ENCODE results near the gene LAMB4.

The LAMB4 gene

DNA sequence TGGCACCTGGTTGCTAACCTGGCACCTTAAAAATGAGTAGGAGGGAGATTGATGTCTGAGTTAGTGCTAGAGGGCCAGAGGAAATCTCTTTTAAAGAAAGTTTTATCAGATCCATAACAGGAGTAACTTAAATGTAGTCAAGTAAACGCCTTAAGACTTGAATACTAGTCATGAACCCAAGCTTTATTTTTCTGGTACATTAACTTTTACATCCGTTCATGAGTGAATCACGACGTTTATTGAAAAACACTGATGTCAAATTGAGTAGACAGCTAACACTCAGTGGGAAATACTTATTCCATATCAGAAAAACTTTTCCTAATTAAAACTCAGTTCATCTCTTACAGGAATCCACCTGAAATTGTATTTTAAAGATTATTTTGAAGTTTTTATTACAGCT lies 120.3 kb downstream of the LAMB4 start:
- H3K9me3 ChIP-seq, result no peaks in the 10 kb centered on the region
- TF ChIP-seq, protein P1, sequence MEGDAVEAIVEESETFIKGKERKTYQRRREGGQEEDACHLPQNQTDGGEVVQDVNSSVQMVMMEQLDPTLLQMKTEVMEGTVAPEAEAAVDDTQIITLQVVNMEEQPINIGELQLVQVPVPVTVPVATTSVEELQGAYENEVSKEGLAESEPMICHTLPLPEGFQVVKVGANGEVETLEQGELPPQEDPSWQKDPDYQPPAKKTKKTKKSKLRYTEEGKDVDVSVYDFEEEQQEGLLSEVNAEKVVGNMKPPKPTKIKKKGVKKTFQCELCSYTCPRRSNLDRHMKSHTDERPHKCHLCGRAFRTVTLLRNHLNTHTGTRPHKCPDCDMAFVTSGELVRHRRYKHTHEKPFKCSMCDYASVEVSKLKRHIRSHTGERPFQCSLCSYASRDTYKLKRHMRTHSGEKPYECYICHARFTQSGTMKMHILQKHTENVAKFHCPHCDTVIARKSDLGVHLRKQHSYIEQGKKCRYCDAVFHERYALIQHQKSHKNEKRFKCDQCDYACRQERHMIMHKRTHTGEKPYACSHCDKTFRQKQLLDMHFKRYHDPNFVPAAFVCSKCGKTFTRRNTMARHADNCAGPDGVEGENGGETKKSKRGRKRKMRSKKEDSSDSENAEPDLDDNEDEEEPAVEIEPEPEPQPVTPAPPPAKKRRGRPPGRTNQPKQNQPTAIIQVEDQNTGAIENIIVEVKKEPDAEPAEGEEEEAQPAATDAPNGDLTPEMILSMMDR (IDR thresholded peaks at IDR 0.05), result no peak
- H3K4me3 ChIP-seq (ENCODE audit: low read depth in 1 of 2, low read length in 1 of 2), result no peak overlapping the region
- no peak overlapping the region for H3K27ac ChIP-seq
- H3K36me3 ChIP-seq, result no peaks in the 10 kb centered on the region
- H3K27me3 ChIP-seq, result peaks cover 82% of the 10 kb centered on the region
- H3K4me1 ChIP-seq (ENCODE audit: control insufficient read depth in 1 of 2, insufficient read depth in 1 of 2, low read depth in 1 of 2, low read length in 1 of 2), result no peaks in the 10 kb centered on the region

DNA sequence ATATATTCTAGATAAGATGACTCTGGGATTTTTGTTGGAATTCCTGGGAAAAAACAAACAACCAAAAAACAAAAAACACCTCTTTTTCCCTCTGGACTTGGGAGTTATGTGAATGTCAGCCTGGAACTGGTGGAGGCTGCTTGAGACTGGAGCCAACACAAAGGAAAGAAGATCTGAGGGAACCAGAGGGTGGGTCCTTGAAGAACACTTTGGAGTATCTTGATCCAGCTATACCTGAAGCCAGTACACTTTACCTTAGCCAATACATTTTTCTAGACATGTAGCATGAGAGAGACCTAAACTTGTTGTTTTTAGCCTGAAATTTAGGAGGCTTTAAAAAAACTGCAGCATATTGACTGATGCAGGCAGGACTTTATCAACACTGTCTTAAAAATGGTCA lies 121.3 kb downstream of the LAMB4 start:
- TF ChIP-seq, protein P1 (IDR thresholded peaks at IDR 0.05), result no peak
- no peak overlapping the region for H3K4me3 ChIP-seq (ENCODE audit: low read depth in 1 of 2, low read length in 1 of 2)
- peaks cover 93% of the 10 kb centered on the region for H3K27me3 ChIP-seq
- no peaks in the 10 kb centered on the region for H3K36me3 ChIP-seq
- no peak overlapping the region for H3K27ac ChIP-seq
- no peaks in the 10 kb centered on the region for H3K9me3 ChIP-seq
- H3K4me1 ChIP-seq (ENCODE audit: control insufficient read depth in 1 of 2, insufficient read depth in 1 of 2, low read depth in 1 of 2, low read length in 1 of 2), result no peaks in the 10 kb centered on the region

DNA sequence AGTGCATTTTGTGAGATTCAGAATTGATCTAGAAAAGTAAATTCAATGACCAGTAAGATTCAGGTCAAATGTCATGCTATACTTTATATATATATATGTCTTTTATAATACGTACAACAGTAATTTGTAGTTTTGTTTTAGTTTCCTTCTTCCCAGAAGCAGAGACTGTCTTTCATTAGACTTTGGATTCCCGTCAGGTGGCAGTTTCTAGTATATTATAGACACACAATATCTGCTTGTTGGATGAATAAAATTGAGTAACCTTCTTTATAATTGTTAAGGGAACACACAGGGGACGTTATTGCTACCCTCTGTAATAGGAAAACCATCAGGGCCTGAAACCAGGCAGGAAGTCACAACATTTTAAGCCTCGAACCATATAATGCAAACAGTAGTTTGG lies 121.9 kb downstream of the LAMB4 start:
- H3K27me3 ChIP-seq, result peaks cover 94% of the 10 kb centered on the region
- H3K4me1 ChIP-seq (ENCODE audit: control insufficient read depth in 1 of 2, insufficient read depth in 1 of 2, low read depth in 1 of 2, low read length in 1 of 2), result peaks cover 1 to 5% of the 10 kb centered on the region in 2 experiments
- H3K36me3 ChIP-seq, result no peaks in the 10 kb centered on the region
- H3K27ac ChIP-seq, result no peak overlapping the region
- no peak overlapping the region for H3K4me3 ChIP-seq (ENCODE audit: low read depth in 1 of 2, low read length in 1 of 2)
- H3K9me3 ChIP-seq, result no peaks in the 10 kb centered on the region
- TF ChIP-seq, protein P1 (IDR thresholded peaks at IDR 0.05), result no peak

DNA sequence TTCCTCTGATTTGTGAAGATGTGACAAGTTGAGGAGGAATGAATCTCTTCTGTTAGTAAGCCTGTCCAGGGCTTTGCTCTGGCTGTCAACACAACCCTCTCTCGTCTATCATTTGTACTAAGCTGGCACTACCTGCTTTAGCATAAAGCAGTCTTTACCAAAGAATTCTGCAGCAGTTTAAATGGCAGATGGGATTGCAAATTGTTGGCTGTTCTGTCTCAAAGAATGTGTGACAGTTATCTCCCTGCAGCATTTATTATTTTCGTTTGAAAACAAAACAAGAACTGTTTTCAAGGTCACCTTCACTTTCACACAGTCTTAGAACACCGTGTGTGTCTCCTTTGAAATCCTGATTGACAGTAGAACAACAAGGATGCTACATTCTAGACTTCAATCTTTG lies 122.4 kb downstream of the LAMB4 start:
- Histone ChIP-seq H3K9me3 (no peaks in the 10 kb centered on the region), H3K36me3 (no peaks in the 10 kb centered on the region), H3K4me1 (ENCODE audit: control insufficient read depth in 1 of 2, insufficient read depth in 1 of 2, low read depth in 1 of 2, low read length in 1 of 2) (peaks cover 6 to 10% of the 10 kb centered on the region in 2 experiments), H3K27me3 (peaks cover 94% of the 10 kb centered on the region), H3K4me3 (ENCODE audit: low read depth in 1 of 2, low read length in 1 of 2) (no peak overlapping the region), H3K27ac (no peak overlapping the region)
- TF ChIP-seq, protein P1 (IDR thresholded peaks at IDR 0.05), result no peak

DNA sequence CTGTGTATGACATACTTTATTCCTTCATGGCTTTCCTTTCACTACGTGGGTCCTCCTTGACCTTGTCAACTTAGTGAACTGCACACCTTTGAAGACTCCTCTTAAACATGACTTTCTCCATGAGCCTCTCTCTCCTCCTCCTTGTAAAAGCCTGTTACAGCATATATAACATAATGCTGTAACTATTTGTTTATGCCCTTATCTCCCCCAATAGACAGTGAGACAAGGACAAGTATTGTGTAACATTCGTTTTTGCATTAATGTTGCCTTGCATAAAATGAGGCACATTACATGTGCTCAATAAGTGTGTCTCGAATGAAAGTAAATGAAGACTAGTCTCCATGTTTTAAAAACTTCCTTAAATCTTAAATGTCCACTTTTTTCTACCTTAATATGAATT lies 122.9 kb downstream of the LAMB4 start:
- TF ChIP-seq, protein P1 (IDR thresholded peaks at IDR 0.05), result no peak
- peaks cover 94% of the 10 kb centered on the region for H3K27me3 ChIP-seq
- H3K27ac ChIP-seq, result no peak overlapping the region
- peaks cover 11 to 15% of the 10 kb centered on the region in 2 experiments for H3K4me1 ChIP-seq (ENCODE audit: control insufficient read depth in 1 of 2, insufficient read depth in 1 of 2, low read depth in 1 of 2, low read length in 1 of 2)
- no peaks in the 10 kb centered on the region for H3K9me3 ChIP-seq
- H3K4me3 ChIP-seq (ENCODE audit: low read depth in 1 of 2, low read length in 1 of 2), result no peak overlapping the region
- H3K36me3 ChIP-seq, result no peaks in the 10 kb centered on the region

Data from neutrophil (primary cell).